Colonic mucosa (tissue), 4 donors: Measurements from ENCODE around the gene PDLIM7. TPM values are rescaled to one million over a fixed set of nuclear protein-coding genes. Genes with fewer than 3 reads are reported as not detected.

Experiments used
- DNase-seq: peaks from one replicate; pipeline ENCODE4 v3.0.0-alpha.2; 2020
- H3K27ac ChIP-seq: fragments of 200-600 bp; one replicate; pipeline ENCODE4 v1.8.0; 2021
- H3K27me3 ChIP-seq: fragments of 200-600 bp; one replicate; pipeline ENCODE4 v1.8.0; 2021
- H3K36me3 ChIP-seq: fragments of 200-600 bp; one replicate; pipeline ENCODE4 v1.8.0; 2021
- H3K4me1 ChIP-seq: fragments of 200-600 bp; one replicate; pipeline ENCODE4 v1.8.0; 2021; ENCODE audit warnings: mild to moderate bottlenecking
- H3K4me3 ChIP-seq: fragments of 200-600 bp; one replicate; pipeline ENCODE4 v1.8.0; 2021
- H3K9ac ChIP-seq, 2 donors: one replicate each; pipeline ENCODE4 v1.7.0; 2013; ENCODE audit warnings: control low read depth in 2 of 2, low read depth in 2 of 2, low read length in 2 of 2
- H3K9me3 ChIP-seq: fragments of 200-600 bp; one replicate; pipeline ENCODE4 v1.8.0; 2021
- intact Hi-C: fragments of 100-400 bp; cut with DNase I; formaldehyde crosslinking; loops from one replicate; pipeline ENCODE4 v1.14.1; 2022
- total RNA-seq, 2 donors: library from RNA; stranded (reverse); fragmentation: NEBNext Ultra II Directional in 1 of 2; extraction: Animal tissue kit (Norgen Biotek cat#: 25700) in 1 of 2; gene quantifications; one replicate each; pipeline ENCODE4 v1.2.1, GENCODE V29; 2021
- TF ChIP-seq, protein P1 (sequence below): fragments of 200-600 bp; IDR thresholded peaks from one replicate; pipeline ENCODE4 v1.8.0; 2022; ENCODE audit warnings: antibody characterized with exemption, mild to moderate bottlenecking
- donor health status: healthy.
- donor health status: DM: no; HTN: no; CAD: no.
- donor health status: DM: no; HTN: no; CAD: no.

Gene PDLIM7
- total RNA-seq, 2 donors from 2014 or later: 19.7 to 44.9 TPM

DNA sequence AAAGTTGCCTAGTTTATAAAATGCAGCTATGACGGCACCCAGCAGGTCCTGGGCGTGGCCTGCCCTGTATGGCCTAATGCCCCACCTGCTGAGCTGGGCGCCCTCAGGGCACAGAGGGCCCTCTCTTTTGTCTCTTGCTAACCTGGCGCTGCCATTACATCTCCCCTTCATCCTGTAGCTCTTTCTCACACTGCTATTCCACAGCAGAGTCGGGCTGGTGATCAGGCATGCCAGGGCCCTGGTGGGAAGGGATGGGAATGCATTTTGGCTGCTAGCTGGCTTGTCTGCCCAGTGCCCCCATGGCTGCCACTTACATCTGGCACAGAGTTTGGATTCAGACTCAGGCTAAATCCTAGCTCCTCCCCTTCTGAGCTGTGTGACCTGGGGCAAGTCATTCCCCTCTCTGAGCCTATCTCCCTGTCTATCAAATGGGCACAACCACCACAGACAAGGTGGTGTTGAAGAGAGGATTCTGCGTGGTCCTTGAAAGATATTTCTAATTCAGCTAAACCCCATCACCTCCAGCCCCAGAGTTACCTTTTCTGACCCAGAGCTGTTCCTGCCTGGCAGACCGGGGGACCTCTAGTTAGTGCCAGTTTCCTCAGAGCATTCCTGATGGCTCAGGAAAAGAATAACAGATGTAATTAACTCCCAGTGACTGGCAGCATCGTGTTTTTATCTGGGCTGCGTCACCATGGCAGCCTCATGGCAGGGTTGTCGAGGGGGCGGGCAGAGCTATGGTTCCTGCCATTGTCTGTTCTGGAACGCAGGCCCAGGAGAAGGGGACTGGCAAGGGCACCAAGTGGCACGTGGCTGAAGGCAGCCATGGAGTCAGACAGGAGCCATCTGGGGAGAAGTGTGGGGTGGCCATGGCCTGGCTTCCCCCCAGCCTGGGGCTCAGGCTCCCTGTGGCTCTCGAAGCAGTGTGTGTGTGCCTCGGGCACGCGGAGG lies 44.4 kb downstream of the PDLIM7 start:
- H3K4me3 ChIP-seq: no peak overlapping the region
- intact Hi-C loops: loop anchor here (5.0 kb wide), 1 partner anchor 136 kb away; no protein-coding TSS in a partner anchor
- no peaks in the 10 kb centered on the region for H3K36me3 ChIP-seq
- H3K27me3 ChIP-seq: no peaks in the 10 kb centered on the region
- no peaks in the 10 kb centered on the region for H3K9me3 ChIP-seq
- H3K9ac ChIP-seq: no peak overlapping the region
- H3K27ac ChIP-seq: no peak overlapping the region
- DNase-seq: no peak
- TF ChIP-seq, protein P1, sequence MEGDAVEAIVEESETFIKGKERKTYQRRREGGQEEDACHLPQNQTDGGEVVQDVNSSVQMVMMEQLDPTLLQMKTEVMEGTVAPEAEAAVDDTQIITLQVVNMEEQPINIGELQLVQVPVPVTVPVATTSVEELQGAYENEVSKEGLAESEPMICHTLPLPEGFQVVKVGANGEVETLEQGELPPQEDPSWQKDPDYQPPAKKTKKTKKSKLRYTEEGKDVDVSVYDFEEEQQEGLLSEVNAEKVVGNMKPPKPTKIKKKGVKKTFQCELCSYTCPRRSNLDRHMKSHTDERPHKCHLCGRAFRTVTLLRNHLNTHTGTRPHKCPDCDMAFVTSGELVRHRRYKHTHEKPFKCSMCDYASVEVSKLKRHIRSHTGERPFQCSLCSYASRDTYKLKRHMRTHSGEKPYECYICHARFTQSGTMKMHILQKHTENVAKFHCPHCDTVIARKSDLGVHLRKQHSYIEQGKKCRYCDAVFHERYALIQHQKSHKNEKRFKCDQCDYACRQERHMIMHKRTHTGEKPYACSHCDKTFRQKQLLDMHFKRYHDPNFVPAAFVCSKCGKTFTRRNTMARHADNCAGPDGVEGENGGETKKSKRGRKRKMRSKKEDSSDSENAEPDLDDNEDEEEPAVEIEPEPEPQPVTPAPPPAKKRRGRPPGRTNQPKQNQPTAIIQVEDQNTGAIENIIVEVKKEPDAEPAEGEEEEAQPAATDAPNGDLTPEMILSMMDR: no peak
- H3K4me1 ChIP-seq: peaks cover 7% of the 10 kb centered on the region

- TF ChIP-seq, protein P1: no peak
- H3K4me1 ChIP-seq: peaks cover 14% of the 10 kb centered on the region
- H3K27ac ChIP-seq: no peak overlapping the region
- no peak overlapping the region for H3K9ac ChIP-seq
- no peak for DNase-seq
- no peaks in the 10 kb centered on the region for H3K9me3 ChIP-seq
- H3K4me3 ChIP-seq: no peak overlapping the region
- no peaks in the 10 kb centered on the region for H3K27me3 ChIP-seq
- intact Hi-C loops: loop anchor here (5.0 kb wide), 1 partner anchor 134 kb away; no protein-coding TSS in a partner anchor
- no peaks in the 10 kb centered on the region for H3K36me3 ChIP-seq
These were observed 46.6 kb downstream of the PDLIM7 start for GRCh38 chr5:177450667-177451424.

- Histone ChIP-seq H3K9ac (no peak overlapping the region), H3K4me1 (peaks cover 14% of the 10 kb centered on the region), H3K36me3 (no peaks in the 10 kb centered on the region), H3K9me3 (no peaks in the 10 kb centered on the region), H3K4me3 (no peak overlapping the region), H3K27ac (no peak overlapping the region), H3K27me3 (no peaks in the 10 kb centered on the region)
- TF ChIP-seq, protein P1: no peak
- DNase-seq: no peak
- intact Hi-C loops: loop anchor here (5.0 kb wide), 1 partner anchor 132 kb away; no protein-coding TSS in a partner anchor
These were observed 48.0 kb downstream of the PDLIM7 start for GRCh38 chr5:177449140-177450061.

GRCh38 chr5:177448244-177448950 lies 49.0 kb downstream of the PDLIM7 start:
- Histone ChIP-seq H3K9ac (no peak overlapping the region), H3K36me3 (no peaks in the 10 kb centered on the region), H3K27me3 (no peaks in the 10 kb centered on the region), H3K27ac (no peak overlapping the region), H3K4me1 (peaks cover 8% of the 10 kb centered on the region), H3K4me3 (no peak overlapping the region), H3K9me3 (no peaks in the 10 kb centered on the region)
- intact Hi-C loops: no loop called here
- no peak for DNase-seq
- TF ChIP-seq, protein P1: no peak
